Activated CD8-positive, alpha-beta memory T cell treated with anti-CD3 and anti-CD28 coated beads, Interleukin-2, amount 50 U/mL, for 24 hours (primary cell): ENCODE measurements around the gene IRF2BP2.
"Not testable (repeated sequence)": the region's sequence is repeated elsewhere in the genome, so short reads cannot be mapped to it uniquely, and the experiment has no call there.

ENCODE experiments used
- DNase-seq: peaks from one replicate; pipeline ENCODE4 v3.0.0-alpha.2; 2020; ENCODE audit errors: extremely low read depth

Gene IRF2BP2

DNA sequence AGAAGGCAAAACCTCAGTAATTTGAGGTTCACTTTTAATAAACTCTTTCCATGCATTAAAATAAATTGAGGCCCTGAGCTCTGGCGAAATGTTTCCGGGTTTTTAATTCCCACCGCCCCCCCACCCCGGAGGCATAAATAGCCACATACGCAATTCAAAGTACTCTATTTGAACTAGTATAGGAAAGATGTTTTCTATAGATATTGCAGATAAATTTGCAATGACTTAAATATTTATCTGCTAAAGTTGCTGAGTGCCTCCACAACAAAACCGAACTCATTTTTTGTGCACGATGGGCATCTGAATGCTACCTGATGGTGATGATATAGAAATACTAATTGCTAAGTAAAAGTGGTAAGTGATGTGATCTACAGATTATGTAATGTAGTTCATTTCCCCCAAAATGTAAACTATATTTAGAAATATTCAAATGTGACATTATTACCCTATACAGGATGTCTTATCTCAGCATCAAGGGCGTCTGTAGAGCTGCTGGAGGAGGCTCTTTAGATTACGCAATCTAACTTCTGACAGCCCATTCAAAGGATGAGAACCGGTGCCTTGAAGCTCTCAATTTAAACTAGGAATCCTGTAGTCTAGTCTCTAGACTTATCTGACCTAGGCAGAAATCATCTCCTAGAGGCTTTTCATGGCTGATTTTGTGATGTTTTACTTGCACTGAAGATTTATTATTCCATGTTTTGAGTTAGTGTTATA is 8.5 kb downstream of the IRF2BP2 start:
- DNase-seq, result no peak

DNA sequence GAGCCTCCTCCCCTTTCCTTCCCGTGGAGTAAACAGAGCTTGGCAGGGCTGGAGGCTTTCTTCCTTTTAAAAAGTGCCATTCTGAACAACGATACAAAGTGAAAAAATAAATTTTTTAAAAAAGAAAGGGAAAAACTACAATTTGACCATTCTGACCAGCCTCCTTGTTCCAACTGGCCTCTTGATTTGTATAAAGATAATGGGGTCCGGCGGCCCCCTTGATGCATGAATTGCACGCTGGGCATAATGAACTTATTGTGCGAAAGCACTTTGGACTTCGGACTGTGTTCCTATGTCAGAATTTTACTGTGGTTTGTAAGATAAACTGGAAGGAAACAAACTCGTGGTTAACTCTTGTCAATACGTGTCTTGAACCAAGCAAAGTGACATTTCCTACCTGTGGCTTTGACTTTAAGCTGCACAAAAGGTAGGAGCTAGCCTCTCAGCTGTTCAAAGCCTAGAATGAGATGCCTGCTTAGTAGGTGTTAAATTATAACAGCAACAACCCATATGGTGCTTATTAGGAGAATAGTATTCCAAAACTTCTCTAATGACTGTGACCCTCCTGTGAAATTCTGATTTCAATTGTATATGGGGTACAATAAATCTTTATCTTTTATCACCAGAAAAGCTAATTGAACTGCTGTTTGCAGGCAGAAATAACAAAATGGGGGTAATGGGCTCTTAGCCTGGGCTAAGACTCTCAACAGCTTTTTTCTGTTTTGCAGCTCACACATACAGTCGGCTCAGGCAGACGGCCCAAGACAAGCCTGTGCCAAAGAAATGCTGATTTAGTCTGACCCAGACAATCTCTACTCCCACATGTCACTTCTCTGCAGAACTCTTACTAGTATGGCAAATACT is 9.3 kb downstream of the IRF2BP2 start:
- no peak for DNase-seq

DNA sequence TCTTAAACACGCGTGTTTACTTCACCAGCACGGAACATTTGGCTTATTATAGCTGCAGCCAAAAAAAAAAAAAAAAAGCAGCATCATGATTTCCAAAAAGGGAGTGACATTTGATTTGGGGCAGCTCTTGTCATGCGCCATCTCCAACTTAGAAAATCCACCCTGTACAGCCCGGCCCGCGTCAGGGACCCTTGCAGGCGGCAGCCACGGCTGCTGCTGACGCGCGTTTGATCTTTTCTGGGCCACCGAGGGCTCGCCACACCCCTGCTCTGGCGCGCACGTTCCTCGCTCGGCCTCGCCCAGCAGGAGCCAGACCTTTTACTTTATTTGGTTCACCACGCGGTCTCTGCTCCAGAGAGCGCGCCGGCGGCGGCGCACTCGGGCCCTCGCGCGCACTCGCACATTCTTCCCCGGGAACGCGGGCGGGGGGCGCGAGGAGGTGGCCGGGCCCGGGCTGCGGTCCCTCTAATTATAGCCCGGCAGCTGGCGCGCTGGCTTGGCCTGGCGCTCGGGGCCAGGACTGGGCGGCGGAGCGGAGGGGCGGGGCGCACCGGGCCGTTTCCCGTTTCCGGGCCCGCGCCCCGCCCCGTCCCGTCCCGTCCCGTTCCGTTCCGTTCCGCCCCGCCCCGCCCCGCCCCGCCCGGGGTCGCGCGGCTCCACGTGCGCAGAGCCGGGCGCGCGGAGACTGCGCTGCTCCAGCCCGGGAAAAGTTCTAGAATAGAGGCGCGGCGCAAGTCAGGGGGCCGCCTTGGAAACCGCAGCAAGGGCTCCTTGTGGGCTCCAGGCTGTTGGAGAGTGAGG is 10.2 kb downstream of the IRF2BP2 start:
- DNase-seq, result no peak

DNA sequence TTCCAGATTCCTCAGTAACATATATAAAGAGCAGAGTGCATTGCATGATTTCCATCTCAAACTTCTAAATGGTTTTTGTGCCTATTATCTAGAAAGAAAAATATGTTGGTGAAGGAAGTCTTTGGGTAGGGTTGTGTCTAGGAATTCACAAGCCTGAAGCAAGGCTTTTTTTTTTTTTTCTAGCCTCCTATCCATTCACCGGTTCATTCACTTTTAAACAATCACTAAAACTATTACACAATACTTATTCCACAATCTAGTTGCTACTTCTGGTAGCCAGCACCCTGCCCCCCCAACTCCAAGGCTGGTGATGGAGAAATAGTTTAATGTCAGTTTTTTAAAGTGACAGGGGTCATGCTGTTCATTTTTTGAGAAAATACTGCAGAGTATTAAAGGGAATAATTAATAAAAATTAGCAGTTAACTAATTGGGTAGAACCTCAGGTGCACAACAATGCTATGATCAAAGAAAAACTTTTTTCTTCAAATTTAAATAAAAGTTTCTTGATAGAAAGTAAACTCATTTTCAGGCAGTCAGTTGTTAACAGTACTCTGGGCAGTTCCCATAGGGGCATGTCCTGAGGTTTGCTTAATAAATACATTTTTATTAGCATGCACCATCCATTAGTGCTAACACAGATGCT is 10.9 kb downstream of the IRF2BP2 start:
- no peak for DNase-seq

DNA sequence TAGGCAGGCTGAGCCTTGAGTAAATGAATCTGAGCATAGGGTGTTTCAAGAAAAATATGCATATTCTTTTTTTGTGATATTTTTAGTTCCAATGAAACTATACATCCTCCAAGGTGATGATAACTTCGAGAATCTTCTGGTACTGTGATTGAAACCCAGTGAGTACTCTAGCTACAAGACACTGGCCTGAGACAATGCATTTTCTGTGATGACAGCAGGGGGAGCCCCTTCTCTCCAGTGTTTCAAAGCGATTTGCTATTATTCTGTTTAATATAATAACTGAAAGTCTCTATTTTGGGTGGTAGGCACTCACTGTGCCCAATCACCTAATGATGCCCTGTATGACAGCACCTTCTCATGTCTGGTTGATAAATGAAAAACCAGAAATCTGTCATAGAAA is 12.1 kb downstream of the IRF2BP2 start:
- DNase-seq, result no peak

DNA sequence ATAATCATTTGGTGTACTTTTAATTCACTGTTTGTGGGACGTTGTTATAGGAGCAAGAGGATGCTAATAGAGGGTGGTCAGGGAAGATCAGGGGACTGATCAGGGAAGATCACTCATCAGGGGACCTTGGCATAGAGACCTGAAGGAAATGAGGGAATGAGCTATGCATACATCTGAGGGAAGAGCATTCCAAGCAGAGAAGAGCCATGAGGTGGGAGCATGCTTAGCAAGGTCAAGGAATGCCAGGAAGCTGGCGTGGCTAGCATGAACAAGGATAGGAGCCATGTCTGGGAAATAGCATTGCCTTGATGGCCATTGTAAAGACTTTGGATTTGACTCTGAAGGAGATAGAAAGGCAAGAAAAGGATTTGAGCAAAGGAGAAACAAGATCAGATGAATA is 14.1 kb downstream of the IRF2BP2 start:
- DNase-seq, result no peak

DNA sequence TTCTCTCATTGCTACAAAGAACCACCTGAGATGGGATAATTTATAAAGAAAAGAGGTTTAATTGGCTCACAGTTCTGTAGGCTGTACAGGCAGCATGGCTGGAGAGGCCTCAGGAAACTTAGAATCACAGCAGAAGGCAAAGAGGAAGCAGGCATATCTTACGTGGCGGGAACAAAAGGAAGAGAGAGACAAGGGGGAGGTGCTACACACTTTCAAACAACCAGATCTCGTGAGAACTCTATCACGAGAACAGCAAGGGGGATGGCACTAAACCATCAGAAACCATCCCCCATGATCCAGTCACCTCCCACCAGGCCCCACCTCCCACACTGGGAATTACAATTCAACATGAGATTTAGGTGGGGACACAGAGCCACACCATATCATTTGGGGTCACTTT is 15.4 kb downstream of the IRF2BP2 start:
- DNase-seq, result not testable (repeated sequence)

DNA sequence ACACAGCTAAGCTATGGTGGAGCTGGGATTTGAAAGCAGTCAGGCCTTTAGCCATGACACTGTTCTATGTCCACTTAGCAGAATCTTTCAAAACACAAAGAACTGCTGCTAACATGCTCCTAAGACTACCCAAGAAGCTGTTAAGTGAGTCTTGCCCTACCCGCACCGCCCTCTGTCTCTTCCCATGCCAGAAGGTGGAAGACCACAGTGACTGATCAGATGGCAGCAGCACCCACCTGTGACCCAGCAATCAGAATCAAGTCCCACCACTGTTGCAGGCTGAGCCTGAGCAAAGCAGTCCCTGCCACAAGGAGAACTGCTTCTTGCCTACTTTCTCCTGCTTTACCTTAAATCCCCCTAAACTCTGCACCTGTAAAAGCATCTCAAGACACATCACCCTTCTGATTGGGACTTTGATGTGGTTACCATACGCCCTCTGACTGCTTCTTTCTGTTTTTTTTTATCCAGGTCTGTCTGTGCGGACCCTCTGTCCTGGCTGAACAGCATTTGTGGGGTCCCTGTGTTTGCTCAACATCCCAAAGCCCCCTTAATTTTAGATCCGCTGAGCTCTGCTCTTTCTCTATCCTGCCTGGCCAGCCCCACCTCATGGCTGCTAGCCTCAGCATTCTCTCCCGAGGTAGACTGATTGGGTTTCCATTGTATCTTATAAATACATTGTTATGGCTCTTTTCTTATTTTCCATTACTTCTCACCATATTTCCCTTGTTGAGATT is 16.0 kb downstream of the IRF2BP2 start:
- no peak for DNase-seq

DNA sequence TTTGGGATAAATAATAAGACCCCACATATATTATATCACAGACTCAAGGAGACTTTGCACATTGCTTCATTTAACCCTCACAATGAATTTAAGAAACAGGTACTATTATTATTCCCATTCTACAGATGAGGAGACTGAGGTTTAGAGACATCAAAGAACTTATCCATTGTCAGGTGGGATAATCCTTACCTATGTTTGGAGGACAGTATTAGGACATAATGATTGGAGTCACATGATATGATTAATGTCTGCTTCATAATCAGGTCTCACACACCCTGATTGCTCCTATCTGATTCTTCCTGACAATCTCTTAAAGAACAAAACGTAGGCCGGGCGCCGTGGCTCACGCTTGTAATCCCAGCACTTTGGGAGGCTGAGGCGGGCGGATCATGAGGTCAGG is 16.9 kb downstream of the IRF2BP2 start:
- DNase-seq, result no peak

DNA sequence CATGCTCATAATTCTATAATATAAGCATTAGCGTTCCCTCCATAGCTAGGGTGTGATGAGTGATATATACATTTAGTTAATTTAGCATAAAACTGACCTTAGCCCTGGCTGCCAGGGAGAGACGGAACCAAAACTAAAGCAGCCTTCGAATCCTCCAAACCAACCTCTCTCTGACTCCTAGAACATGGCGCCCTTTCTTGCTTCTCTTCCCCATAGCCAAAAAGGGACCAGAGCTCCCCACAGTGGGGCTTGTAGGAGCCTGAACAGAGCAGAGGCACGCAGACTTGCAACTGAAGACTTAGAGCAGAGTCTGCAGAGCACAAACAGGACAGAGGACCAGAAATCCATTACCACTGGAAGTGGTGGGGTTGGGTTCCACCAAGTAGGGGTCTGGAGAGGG is 17.7 kb downstream of the IRF2BP2 start:
- DNase-seq, result no peak

DNA sequence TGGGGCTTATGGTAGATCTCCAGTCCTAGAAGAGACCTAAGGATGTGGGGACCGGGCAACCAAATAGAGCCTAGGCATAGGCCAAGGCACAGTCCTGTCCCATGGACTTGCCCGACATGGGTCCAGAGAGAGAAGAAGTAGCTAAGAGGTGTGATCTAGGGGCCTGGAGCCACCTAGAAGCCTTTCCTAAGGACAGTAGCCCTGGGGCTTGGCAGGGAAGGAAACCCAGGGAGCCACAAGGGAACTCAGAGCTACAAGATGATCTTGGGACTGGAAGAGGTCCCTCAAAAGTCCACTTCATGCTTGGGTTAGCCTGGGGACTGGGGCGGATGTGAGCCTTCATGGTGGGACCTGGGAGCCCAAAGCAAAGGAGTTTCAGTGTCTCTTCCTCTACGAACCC is 18.8 kb downstream of the IRF2BP2 start:
- no peak for DNase-seq

DNA sequence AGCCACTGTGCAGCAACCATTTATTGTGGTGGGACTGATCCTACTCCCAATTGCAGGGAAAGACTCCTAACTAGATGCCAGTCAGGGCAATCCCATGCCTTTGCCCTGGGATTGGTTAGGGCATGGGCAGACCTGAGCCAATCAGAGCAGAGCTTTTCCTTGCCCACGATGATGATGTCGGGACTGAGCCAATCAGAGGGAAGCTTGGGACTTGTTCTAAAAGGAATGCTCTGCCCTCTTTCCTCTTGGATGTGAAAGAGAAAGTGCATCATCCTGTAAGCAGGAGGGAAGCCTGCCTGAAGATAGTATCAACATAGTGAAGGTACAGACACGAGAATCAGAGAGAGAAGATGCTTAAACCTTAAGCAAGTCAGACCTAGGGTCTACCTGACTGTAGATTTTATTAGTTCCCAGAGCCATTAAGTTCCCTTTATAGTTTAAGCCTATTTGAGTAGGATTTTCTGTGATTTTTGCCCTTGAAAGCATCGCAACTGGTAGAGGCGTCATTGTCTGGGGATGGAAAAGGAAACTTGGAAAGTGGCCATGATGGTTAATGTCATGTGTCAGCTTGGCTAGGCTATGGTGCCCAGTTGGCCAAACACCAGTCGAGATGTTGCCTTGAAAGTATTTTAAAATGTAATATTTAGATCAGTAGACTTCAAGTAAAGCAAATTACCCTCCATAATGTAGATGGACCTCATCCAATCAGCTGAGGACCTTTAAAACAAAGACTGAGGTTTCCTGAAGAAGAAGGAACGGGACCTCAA is 19.9 kb downstream of the IRF2BP2 start:
- DNase-seq, result no peak

DNA sequence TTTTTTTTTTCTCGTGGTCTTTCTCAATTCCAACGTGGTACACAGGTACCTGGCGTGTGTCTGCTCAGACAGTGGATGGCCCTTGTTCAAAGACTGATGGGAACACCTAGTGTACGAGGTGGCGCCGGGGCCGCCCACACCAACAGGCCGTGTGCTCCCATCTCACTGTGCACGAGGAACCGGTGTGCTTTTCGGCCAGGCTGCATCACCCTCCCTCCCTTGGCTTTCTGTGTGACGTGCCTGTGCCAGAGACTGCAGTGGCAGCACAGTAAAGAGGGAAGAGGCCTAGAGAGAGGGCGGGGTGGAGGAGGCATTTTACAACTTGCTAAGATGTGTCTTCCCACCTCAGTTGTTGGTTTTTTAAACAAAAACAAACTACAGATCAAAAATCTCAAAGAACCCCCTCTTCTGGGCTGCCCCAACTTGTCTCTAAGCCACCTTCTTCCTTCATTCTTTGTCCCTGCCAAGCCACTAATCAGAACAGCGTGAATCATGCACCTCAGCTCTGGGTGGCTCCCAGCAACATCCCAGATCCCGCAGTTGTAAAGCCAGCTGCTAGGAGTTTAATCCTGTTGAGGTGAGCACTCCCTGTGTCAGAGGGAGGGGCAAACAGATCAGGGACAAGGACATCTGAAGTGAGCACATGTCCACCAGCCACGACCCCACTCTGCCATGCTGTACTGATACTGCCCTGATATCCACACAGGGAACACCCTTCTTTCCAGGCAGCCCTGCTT is 20.7 kb downstream of the IRF2BP2 start:
- no peak for DNase-seq

DNA sequence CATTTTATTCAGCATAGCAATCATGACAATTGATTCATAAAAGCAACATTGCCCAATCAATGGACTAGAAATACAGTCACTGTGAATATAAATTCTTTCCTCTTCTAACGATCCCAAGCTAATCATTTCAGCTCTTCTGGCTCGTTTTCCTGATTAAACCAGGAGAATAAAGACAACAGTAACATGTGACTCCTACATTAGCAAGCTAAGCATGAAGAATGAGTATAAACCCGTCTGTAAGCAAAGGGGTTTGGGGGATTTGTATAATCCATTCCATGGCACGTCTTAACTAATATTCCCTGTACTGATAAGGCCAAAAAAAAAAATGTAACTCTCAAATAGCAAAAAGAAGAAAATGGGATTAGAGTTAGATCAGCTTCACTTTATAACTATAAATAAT is 21.6 kb downstream of the IRF2BP2 start:
- no peak for DNase-seq

DNA sequence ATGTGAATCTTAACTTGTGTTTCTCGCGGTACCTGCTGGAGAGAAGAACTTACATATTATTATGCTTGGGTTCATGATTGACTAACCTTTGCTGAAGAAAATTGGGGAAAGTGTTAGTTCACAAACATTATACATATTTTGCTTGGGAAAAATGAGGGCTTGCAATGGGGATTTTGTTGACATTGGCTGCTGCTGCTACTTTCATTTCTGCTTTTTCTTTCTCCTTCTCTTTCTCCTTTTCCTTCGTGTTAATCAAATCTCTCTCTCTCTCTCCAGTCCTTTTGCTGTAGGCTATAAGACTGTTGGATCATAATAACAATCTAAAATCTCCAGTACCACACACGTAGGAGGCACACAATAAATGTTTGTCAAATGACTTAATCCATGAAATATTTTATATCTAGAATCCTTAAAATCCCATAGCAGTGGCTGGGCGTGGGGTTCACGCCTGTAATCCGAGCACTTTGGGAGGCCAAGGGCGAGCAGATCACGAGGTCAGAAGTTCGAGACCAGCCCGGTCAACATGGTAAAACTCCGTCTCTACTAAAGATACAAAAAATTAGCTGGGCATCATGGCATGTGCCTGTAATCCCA is 23.0 kb downstream of the IRF2BP2 start:
- no peak for DNase-seq

DNA sequence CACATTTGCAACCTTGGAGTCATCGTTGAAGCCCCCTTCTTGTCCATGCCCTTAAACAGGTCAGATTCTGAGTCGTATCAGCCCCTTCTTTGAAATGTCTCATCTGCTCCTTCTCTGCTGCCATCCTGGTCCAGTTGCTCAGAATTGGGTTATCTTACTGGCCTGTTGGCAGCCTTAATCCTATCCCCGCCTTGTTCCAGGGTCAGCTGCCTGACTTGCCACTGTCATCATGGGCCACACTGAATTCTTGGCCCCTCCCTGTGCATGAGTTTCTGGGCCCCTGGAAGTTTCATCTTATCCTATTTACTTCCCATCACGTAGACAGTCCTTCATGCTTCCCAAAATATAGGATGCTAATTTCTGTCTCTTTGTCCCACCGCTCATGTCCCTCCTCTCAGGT is 23.7 kb downstream of the IRF2BP2 start:
- no peak for DNase-seq

DNA sequence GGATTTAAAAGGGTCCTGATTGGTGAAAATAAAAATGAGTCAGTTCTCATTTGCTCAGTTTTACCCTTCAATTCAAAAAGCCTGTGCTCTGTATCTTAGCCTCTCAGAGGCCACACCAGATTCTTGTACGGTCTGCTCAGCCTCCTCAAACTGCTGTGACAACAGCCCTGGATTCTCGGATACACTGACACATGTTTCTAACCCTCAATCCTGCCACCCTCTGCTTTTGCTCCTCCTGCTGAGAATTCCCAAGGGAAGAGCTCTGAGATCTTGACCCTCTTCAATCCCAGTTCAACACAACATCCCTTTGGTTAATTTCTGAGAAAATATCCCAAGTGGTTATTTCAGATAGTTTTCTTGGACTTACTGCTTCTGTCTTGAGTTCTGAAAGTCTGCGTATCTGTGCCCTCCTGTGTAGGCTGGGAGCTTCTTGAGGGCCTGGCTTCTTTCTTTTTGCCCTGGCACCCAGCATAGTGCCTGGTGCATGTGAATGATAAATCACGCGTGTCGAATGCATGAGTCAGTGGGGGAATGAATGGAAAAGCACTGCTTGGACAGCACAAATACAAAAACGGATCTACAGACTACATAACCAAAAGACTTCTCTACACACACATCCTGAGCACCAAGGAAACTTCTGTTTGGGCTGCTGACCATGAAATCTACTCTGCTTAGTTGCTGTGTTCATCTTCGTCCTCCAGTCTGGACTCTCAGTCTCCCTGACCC is 24.5 kb downstream of the IRF2BP2 start:
- no peak for DNase-seq

DNA sequence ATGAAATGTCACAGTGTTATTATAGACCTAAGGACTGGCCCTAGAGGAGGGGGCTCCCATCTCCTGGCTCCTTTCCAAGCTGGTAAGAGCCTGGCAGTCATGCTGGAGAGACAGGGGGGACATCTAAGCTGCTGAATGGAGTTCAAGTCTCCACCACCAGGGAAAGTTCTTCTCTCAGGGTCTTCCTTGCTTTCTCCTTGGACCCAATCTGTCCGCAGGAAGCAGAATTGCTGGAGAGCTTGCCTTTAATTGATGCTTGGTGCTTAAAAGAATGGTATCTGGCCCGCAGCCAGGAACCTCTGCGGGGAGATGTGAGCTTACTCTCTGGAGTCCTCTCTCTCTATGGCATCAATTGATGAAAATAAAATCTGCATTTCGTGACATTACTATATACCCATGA is 25.1 kb downstream of the IRF2BP2 start:
- DNase-seq, result no peak

DNA sequence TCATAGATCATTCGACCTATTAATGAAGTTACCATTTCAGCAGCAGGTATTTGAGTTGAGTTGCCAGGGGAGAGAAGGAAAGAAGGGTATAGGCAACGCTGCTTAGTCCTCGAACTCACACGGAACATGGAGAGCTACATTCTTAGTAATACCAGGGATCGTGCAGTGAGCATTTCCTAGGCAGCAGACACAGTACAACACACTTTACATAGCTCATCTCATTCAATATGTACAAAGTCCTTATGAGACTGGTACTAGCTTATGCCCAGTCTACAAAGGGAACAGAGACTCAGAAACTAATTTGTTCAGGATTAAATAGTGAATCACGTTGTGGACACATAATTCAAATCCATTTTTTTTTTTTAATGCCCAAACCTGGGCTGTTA is 25.6 kb downstream of the IRF2BP2 start:
- DNase-seq, result no peak
